GM23338 (cell line): ENCODE results near the gene IL16. TPM values are rescaled to one million over a fixed set of nuclear protein-coding genes. Genes with fewer than 3 reads are reported as not detected.

ENCODE experiments used
- ATAC-seq: fragments of 200-7000 bp; cut with Tn5 transposase; 3 replicates; pipeline ENCODE4 v1.9.1; 2020
- DNase-seq: peaks from one replicate; pipeline ENCODE4 v3.0.0-alpha.2; 2015; ENCODE audit warnings: low spot score
- H2AFZ ChIP-seq: fragments of 200-600 bp; sonication (generic); 2 replicates; pipeline ENCODE4 v1.8.0; 2016; ENCODE audit warnings: antibody characterized with exemption, mild to moderate bottlenecking, moderate library complexity
- H3F3A ChIP-seq: fragments of 200-600 bp; sonication (generic); replicated peaks from 2 replicates; pipeline ENCODE4 v1.8.0; 2017; ENCODE audit warnings: antibody characterized with exemption, mixed run types, low read depth
- H3K27ac ChIP-seq: fragments of 200-600 bp; sonication (generic); 2 replicates; pipeline ENCODE4 v1.6.1; 2016; ENCODE audit warnings: low read depth
- H3K27me3 ChIP-seq: fragments of 200-600 bp; sonication (generic); 2 replicates; pipeline ENCODE4 v1.8.0; 2016; ENCODE audit warnings: mild to moderate bottlenecking, mixed run types, moderate library complexity; ENCODE audit not compliant: insufficient read depth
- H3K36me3 ChIP-seq: fragments of 200-600 bp; sonication (generic); 2 replicates; pipeline ENCODE4 v1.8.0; 2016; ENCODE audit warnings: mild to moderate bottlenecking; ENCODE audit not compliant: insufficient read depth
- H3K4me1 ChIP-seq: fragments of 200-600 bp; sonication (generic); 2 replicates; pipeline ENCODE4 v1.8.0; 2016; ENCODE audit warnings: mild to moderate bottlenecking, moderate library complexity; ENCODE audit not compliant: insufficient read depth
- H3K4me2 ChIP-seq: fragments of 200-600 bp; sonication (generic); 2 replicates; pipeline ENCODE4 v1.7.1; 2017; ENCODE audit warnings: mixed run types
- H3K4me3 ChIP-seq: fragments of 200-600 bp; sonication (generic); 2 replicates; pipeline ENCODE4 v1.6.1; 2016; ENCODE audit warnings: mixed run types
- H3K79me2 ChIP-seq: fragments of 200-600 bp; sonication (generic); replicated peaks from 2 replicates; pipeline ENCODE4 v1.8.0; 2017; ENCODE audit warnings: mild to moderate bottlenecking; ENCODE audit not compliant: insufficient read depth
- H3K9me2 ChIP-seq: fragments of 200-600 bp; sonication (generic); 2 replicates; pipeline ENCODE4 v1.8.0; 2017; ENCODE audit not compliant: insufficient read depth
- H4K20me1 ChIP-seq: fragments of 200-600 bp; sonication (generic); replicated peaks from 2 replicates; pipeline ENCODE4 v1.8.0; 2017; ENCODE audit warnings: mild to moderate bottlenecking; ENCODE audit not compliant: insufficient read depth
- H3K27ac Mint-ChIP-seq: 2 replicates; pipeline ENCODE4 v1.8.0; 2020; ENCODE audit warnings: inconsistent platforms, mild to moderate bottlenecking, moderate library complexity, mixed read lengths
- H3K27me3 Mint-ChIP-seq: 3 replicates; pipeline ENCODE4 v1.8.0; 2022; ENCODE audit warnings: low read depth, mild to moderate bottlenecking, moderate library complexity, mixed read lengths, inconsistent platforms; ENCODE audit not compliant: insufficient read depth, poor library complexity
- H3K36me3 Mint-ChIP-seq: 3 replicates; pipeline ENCODE4 v1.8.0; 2021; ENCODE audit warnings: low read depth, mild to moderate bottlenecking, inconsistent platforms, moderate library complexity, mixed read lengths
- H3K4me1 Mint-ChIP-seq: 3 replicates; pipeline ENCODE4 v1.8.0; 2020; ENCODE audit warnings: mild to moderate bottlenecking, inconsistent platforms, mixed read lengths
- H3K4me3 Mint-ChIP-seq: 3 replicates; pipeline ENCODE4 v1.8.0; 2021; ENCODE audit warnings: moderate library complexity, mild to moderate bottlenecking, inconsistent platforms, mixed read lengths
- H3K9me3 Mint-ChIP-seq: 3 replicates; pipeline ENCODE4 v1.8.0; 2020; ENCODE audit warnings: moderate library complexity, mild to moderate bottlenecking, inconsistent platforms, mixed read lengths
- EZH2 ChIP-seq: fragments of 200-600 bp; sonication (generic); IDR thresholded peaks from one replicate; pipeline ENCODE4 v1.8.0; 2017; ENCODE audit warnings: antibody characterized with exemption, mild to moderate bottlenecking, low read depth; ENCODE audit not compliant: unreplicated experiment
- EZH2phosphoT487 ChIP-seq: fragments of 200-600 bp; sonication (generic); IDR thresholded peaks from one replicate; pipeline ENCODE4 v1.8.1; 2018; ENCODE audit warnings: antibody characterized with exemption; ENCODE audit not compliant: unreplicated experiment
- POLR2AphosphoS5 ChIP-seq: IDR thresholded peaks from 2 replicates; pipeline ENCODE4 v1.6.1; 2016; ENCODE audit warnings: antibody characterized with exemption, low read depth
- STAT1 ChIP-seq: IDR thresholded peaks from one replicate; pipeline ENCODE4 v1.6.1; 2016; ENCODE audit warnings: antibody characterized with exemption; ENCODE audit not compliant: unreplicated experiment
- ZNF331 ChIP-seq: fragments of 250-450 bp; sonication (Bioruptor Pico); IDR thresholded peaks from 2 replicates; pipeline ENCODE4 v1.5.0; 2020; ENCODE audit warnings: low read depth, mild to moderate bottlenecking, moderate library complexity
- polyA plus RNA-seq: library from polyadenylated mRNA; unstranded; fragments of >200 nt; fragmentation: Nextera tagmentation; extraction: Ambion mirVana; gene quantifications from 2 replicates; pipeline ENCODE4 v1.2.1, GENCODE V29; 2016
- total RNA-seq: library from RNA; depleted of rRNA; stranded (reverse); fragments of >200 nt; shearing (Covaris generic); gene quantifications from 2 replicates; pipeline ENCODE4 v1.2.3, GENCODE V29; 2014
- TF ChIP-seq, protein P1 (sequence below): IDR thresholded peaks from 2 replicates; pipeline ENCODE4 v1.6.1; 2016; ENCODE audit warnings: antibody characterized with exemption
- TF ChIP-seq, protein P2 (sequence below): IDR thresholded peaks from one replicate; pipeline ENCODE4 v1.6.1; 2018; ENCODE audit warnings: antibody characterized with exemption; ENCODE audit not compliant: unreplicated experiment
- TF ChIP-seq, protein P3 (sequence below), 2 experiments: fragments of 200-600 bp in 1 of 2; sonication (generic) in 1 of 2; conservative IDR thresholded peaks; 2 replicates each; pipeline versions ENCODE4 v1.5.1 to v1.6.1; 2016 to 2017; ENCODE audit warnings: antibody characterized with exemption in 2 of 2, low read depth in 2 of 2, mild to moderate bottlenecking in 2 of 2, moderate library complexity in 1 of 2
- TF ChIP-seq, protein P4 (sequence below): fragments of 250-450 bp; sonication (Bioruptor Pico); IDR thresholded peaks from 2 replicates; pipeline ENCODE4 v1.5.0; 2020; ENCODE audit warnings: mild to moderate bottlenecking, moderate library complexity

Gene IL16
- total and polyA plus RNA-seq, 2 experiments from 2014 or later: 0.29 TPM; not detected in 1

DNA sequence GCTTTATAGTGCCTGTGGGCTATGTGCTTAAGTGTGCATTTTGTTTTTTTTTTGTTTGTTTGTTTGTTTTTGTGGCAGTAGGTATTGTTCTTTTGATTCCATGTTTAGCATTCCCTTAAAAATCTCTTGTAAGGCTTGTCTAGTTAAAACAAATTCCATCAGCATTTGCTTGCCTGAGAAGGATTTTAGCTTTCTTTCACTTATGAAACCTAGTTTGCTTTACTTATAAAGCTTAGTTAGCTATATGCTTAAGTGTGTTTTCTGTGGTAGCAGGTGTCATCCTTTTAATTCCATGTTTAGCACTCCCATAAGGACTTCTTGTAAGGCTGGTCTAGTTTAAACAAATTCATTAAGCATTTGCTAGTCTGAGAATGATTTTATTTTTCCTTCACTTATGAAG, 17.3 kb downstream of the IL16 start:
- H3F3A ChIP-seq: no peaks in the 10 kb centered on the region
- no peak overlapping the region for H3K4me3 ChIP-seq
- H2AFZ ChIP-seq: no peak overlapping the region
- no peak overlapping the region for H3K4me2 ChIP-seq
- H3K27me3 ChIP-seq: no peaks in the 10 kb centered on the region
- peaks cover 8% of the 10 kb centered on the region for H3K27me3 Mint-ChIP-seq
- no peaks in the 10 kb centered on the region for H3K4me1 ChIP-seq
- peaks cover 10% of the 10 kb centered on the region for H3K36me3 Mint-ChIP-seq
- no peaks in the 10 kb centered on the region for H3K79me2 ChIP-seq
- no peak for ATAC-seq
- H4K20me1 ChIP-seq: no peaks in the 10 kb centered on the region
- TF ChIP-seq, protein P1, sequence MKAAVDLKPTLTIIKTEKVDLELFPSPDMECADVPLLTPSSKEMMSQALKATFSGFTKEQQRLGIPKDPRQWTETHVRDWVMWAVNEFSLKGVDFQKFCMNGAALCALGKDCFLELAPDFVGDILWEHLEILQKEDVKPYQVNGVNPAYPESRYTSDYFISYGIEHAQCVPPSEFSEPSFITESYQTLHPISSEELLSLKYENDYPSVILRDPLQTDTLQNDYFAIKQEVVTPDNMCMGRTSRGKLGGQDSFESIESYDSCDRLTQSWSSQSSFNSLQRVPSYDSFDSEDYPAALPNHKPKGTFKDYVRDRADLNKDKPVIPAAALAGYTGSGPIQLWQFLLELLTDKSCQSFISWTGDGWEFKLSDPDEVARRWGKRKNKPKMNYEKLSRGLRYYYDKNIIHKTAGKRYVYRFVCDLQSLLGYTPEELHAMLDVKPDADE: no peak
- TF ChIP-seq STAT1: no peak
- TF ChIP-seq, protein P2, sequence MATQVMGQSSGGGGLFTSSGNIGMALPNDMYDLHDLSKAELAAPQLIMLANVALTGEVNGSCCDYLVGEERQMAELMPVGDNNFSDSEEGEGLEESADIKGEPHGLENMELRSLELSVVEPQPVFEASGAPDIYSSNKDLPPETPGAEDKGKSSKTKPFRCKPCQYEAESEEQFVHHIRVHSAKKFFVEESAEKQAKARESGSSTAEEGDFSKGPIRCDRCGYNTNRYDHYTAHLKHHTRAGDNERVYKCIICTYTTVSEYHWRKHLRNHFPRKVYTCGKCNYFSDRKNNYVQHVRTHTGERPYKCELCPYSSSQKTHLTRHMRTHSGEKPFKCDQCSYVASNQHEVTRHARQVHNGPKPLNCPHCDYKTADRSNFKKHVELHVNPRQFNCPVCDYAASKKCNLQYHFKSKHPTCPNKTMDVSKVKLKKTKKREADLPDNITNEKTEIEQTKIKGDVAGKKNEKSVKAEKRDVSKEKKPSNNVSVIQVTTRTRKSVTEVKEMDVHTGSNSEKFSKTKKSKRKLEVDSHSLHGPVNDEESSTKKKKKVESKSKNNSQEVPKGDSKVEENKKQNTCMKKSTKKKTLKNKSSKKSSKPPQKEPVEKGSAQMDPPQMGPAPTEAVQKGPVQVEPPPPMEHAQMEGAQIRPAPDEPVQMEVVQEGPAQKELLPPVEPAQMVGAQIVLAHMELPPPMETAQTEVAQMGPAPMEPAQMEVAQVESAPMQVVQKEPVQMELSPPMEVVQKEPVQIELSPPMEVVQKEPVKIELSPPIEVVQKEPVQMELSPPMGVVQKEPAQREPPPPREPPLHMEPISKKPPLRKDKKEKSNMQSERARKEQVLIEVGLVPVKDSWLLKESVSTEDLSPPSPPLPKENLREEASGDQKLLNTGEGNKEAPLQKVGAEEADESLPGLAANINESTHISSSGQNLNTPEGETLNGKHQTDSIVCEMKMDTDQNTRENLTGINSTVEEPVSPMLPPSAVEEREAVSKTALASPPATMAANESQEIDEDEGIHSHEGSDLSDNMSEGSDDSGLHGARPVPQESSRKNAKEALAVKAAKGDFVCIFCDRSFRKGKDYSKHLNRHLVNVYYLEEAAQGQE: no peak
- TF ChIP-seq ZNF331 (CRISPR knock-in tag): no peak
- no peak for TF ChIP-seq POLR2AphosphoS5
- TF ChIP-seq, protein P3, sequence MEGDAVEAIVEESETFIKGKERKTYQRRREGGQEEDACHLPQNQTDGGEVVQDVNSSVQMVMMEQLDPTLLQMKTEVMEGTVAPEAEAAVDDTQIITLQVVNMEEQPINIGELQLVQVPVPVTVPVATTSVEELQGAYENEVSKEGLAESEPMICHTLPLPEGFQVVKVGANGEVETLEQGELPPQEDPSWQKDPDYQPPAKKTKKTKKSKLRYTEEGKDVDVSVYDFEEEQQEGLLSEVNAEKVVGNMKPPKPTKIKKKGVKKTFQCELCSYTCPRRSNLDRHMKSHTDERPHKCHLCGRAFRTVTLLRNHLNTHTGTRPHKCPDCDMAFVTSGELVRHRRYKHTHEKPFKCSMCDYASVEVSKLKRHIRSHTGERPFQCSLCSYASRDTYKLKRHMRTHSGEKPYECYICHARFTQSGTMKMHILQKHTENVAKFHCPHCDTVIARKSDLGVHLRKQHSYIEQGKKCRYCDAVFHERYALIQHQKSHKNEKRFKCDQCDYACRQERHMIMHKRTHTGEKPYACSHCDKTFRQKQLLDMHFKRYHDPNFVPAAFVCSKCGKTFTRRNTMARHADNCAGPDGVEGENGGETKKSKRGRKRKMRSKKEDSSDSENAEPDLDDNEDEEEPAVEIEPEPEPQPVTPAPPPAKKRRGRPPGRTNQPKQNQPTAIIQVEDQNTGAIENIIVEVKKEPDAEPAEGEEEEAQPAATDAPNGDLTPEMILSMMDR (conservative IDR thresholded peaks at IDR 0.05; ENCODE audit: low read depth in 2 of 2): no peak
- TF ChIP-seq EZH2: no peak
- TF ChIP-seq, protein P4, sequence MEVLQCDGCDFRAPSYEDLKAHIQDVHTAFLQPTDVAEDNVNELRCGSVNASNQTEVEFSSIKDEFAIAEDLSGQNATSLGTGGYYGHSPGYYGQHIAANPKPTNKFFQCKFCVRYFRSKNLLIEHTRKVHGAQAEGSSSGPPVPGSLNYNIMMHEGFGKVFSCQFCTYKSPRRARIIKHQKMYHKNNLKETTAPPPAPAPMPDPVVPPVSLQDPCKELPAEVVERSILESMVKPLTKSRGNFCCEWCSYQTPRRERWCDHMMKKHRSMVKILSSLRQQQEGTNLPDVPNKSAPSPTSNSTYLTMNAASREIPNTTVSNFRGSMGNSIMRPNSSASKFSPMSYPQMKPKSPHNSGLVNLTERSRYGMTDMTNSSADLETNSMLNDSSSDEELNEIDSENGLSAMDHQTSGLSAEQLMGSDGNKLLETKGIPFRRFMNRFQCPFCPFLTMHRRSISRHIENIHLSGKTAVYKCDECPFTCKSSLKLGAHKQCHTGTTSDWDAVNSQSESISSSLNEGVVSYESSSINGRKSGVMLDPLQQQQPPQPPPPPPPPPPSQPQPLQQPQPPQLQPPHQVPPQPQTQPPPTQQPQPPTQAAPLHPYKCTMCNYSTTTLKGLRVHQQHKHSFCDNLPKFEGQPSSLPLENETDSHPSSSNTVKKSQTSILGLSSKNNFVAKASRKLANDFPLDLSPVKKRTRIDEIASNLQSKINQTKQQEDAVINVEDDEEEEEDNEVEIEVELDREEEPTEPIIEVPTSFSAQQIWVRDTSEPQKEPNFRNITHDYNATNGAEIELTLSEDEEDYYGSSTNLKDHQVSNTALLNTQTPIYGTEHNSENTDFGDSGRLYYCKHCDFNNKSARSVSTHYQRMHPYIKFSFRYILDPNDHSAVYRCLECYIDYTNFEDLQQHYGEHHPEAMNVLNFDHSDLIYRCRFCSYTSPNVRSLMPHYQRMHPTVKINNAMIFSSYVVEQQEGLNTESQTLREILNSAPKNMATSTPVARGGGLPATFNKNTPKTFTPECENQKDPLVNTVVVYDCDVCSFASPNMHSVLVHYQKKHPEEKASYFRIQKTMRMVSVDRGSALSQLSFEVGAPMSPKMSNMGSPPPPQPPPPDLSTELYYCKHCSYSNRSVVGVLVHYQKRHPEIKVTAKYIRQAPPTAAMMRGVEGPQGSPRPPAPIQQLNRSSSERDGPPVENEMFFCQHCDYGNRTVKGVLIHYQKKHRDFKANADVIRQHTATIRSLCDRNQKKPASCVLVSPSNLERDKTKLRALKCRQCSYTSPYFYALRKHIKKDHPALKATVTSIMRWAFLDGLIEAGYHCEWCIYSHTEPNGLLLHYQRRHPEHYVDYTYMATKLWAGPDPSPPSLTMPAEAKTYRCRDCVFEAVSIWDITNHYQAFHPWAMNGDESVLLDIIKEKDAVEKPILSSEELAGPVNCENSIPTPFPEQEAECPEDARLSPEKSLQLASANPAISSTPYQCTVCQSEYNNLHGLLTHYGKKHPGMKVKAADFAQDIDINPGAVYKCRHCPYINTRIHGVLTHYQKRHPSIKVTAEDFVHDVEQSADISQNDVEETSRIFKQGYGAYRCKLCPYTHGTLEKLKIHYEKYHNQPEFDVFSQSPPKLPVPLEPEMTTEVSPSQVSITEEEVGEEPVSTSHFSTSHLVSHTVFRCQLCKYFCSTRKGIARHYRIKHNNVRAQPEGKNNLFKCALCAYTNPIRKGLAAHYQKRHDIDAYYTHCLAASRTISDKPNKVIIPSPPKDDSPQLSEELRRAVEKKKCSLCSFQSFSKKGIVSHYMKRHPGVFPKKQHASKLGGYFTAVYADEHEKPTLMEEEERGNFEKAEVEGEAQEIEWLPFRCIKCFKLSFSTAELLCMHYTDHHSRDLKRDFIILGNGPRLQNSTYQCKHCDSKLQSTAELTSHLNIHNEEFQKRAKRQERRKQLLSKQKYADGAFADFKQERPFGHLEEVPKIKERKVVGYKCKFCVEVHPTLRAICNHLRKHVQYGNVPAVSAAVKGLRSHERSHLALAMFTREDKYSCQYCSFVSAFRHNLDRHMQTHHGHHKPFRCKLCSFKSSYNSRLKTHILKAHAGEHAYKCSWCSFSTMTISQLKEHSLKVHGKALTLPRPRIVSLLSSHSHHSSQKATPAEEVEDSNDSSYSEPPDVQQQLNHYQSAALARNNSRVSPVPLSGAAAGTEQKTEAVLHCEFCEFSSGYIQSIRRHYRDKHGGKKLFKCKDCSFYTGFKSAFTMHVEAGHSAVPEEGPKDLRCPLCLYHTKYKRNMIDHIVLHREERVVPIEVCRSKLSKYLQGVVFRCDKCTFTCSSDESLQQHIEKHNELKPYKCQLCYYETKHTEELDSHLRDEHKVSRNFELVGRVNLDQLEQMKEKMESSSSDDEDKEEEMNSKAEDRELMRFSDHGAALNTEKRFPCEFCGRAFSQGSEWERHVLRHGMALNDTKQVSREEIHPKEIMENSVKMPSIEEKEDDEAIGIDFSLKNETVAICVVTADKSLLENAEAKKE (CRISPR knock-in tag): no peak
- TF ChIP-seq EZH2phosphoT487: no peak
- DNase-seq: no peak
- no peak overlapping the region for H3K27ac Mint-ChIP-seq
- H3K9me3 Mint-ChIP-seq: peaks cover 15% of the 10 kb centered on the region
- H3K27ac ChIP-seq: no peak overlapping the region
- H3K4me3 Mint-ChIP-seq: no peak overlapping the region
- peaks cover 3% of the 10 kb centered on the region for H3K4me1 Mint-ChIP-seq
- peaks cover 7% of the 10 kb centered on the region; the same call in 1 of the 2 replicates for H3K9me2 ChIP-seq
- no peaks in the 10 kb centered on the region for H3K36me3 ChIP-seq
